HFFc6 (cell line): ENCODE data around the gene RCBTB1. TPM values are rescaled to one million over a fixed set of nuclear protein-coding genes. Genes with fewer than 3 reads are reported as not detected.

Source experiments
- DNase-seq: peaks from one replicate; pipeline ENCODE4 v3.0.0-alpha.2; 2018
- H3K27ac Mint-ChIP-seq: 2 replicates; pipeline ENCODE4 v1.8.0; 2020; ENCODE audit warnings: mild to moderate bottlenecking, mixed read lengths
- H3K27me3 Mint-ChIP-seq: 2 replicates; pipeline ENCODE4 v1.8.0; 2021; ENCODE audit warnings: mild to moderate bottlenecking, moderate library complexity, mixed read lengths; ENCODE audit not compliant: insufficient read depth
- H3K36me3 Mint-ChIP-seq: 2 replicates; pipeline ENCODE4 v1.8.0; 2021; ENCODE audit warnings: low read depth, mixed read lengths
- H3K4me1 Mint-ChIP-seq: 2 replicates; pipeline ENCODE4 v1.8.0; 2020; ENCODE audit warnings: low read depth, mixed read lengths
- H3K4me3 Mint-ChIP-seq: 2 replicates; pipeline ENCODE4 v1.8.0; 2020; ENCODE audit warnings: mild to moderate bottlenecking, moderate library complexity, mixed read lengths
- H3K9me3 Mint-ChIP-seq: 2 replicates; pipeline ENCODE4 v1.8.0; 2020; ENCODE audit warnings: mild to moderate bottlenecking, mixed read lengths
- CTCF ChIP-seq: fragments of 200-600 bp; sonication (generic); IDR thresholded peaks from 2 replicates; pipeline ENCODE4 v1.5.0; 2021; ENCODE audit warnings: antibody characterized with exemption, mild to moderate bottlenecking
- total RNA-seq, 6 experiments: library from RNA; stranded (reverse); fragmentation: NEBNext Ultra II Directional; extraction: Animal tissue kit (Norgen Biotek cat#: 25700); gene quantifications; 2 replicates in 1 of 6; 3 replicates in 5 of 6; pipeline ENCODE4 v1.2.3, GENCODE V29; 2021

The RCBTB1 gene
- total RNA-seq, 6 experiments from 2014 or later = 13.3 to 17.4 (median 15.6) TPM

GRCh38 chr13:49517461-49517860, 67.9 kb downstream of the RCBTB1 start:
- Mint-ChIP-seq H3K27ac (no peak overlapping the region), H3K27me3 (no peaks in the 10 kb centered on the region), H3K4me3 (no peak overlapping the region), H3K36me3 (peaks cover 16% of the 10 kb centered on the region), H3K9me3 (no peaks in the 10 kb centered on the region), H3K4me1 (peaks cover 12% of the 10 kb centered on the region)
- peak; percentile 72 for TF ChIP-seq CTCF
- peak; percentile 28 for DNase-seq

- H3K4me3 Mint-ChIP-seq = no peak overlapping the region
- no peak for DNase-seq
- TF ChIP-seq CTCF = no peak
- H3K9me3 Mint-ChIP-seq = no peaks in the 10 kb centered on the region
- no peak overlapping the region for H3K27ac Mint-ChIP-seq
- H3K36me3 Mint-ChIP-seq = peaks cover 17% of the 10 kb centered on the region
- peaks cover 12% of the 10 kb centered on the region for H3K4me1 Mint-ChIP-seq
- no peaks in the 10 kb centered on the region for H3K27me3 Mint-ChIP-seq
These were observed 68.9 kb downstream of the RCBTB1 start for GRCh38 chr13:49516467-49516866.

- Mint-ChIP-seq H3K4me1 (peaks cover 9% of the 10 kb centered on the region), H3K36me3 (peaks cover 17% of the 10 kb centered on the region), H3K9me3 (no peaks in the 10 kb centered on the region), H3K27me3 (no peaks in the 10 kb centered on the region), H3K27ac (no peak overlapping the region; the same call in 1 of the 2 replicates), H3K4me3 (no peak overlapping the region)
- DNase-seq = no peak
- no peak for TF ChIP-seq CTCF
These were observed 72.8 kb downstream of the RCBTB1 start for GRCh38 chr13:49512578-49512977.

- H3K36me3 Mint-ChIP-seq = peaks cover 12% of the 10 kb centered on the region; the same call in 1 of the 2 replicates
- TF ChIP-seq CTCF = no peak
- no peaks in the 10 kb centered on the region for H3K9me3 Mint-ChIP-seq
- H3K4me3 Mint-ChIP-seq = no peak overlapping the region
- H3K27me3 Mint-ChIP-seq = no peaks in the 10 kb centered on the region
- no peak overlapping the region for H3K27ac Mint-ChIP-seq
- peaks cover 39% of the 10 kb centered on the region for H3K4me1 Mint-ChIP-seq
- peak; percentile 8 for DNase-seq
These were observed 81.4 kb downstream of the RCBTB1 start for GRCh38 chr13:49503951-49504350.

- Mint-ChIP-seq H3K27ac (no peak overlapping the region), H3K4me1 (peaks cover 49% of the 10 kb centered on the region), H3K4me3 (no peak overlapping the region), H3K36me3 (peaks cover 12% of the 10 kb centered on the region; the same call in 1 of the 2 replicates), H3K9me3 (no peaks in the 10 kb centered on the region), H3K27me3 (no peaks in the 10 kb centered on the region)
- TF ChIP-seq CTCF = no peak
- no peak for DNase-seq
These were observed 82.4 kb downstream of the RCBTB1 start for GRCh38 chr13:49502954-49503353.
